Measurements from ENCODE around the gene RD3L.

DNA sequence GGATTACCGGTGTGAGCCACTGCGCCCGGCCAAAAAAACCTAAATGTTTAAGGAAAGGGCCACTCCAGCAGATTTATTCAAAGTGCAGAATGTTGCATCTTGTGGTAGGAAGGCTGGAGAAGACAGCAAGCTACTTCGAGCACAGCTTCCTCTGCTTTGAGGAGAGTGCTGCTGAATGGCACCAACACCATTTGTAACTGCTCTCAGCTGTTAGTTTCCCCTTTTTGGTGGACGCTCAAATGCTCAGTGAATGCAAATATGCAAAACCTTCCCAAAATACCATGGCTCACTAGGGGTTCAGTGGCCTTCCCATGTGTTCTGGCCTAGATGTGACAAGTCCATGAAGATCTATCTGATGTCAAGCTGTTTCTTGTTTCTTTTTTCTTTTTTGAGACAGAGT lies 17.0 kb downstream of the RD3L start:
- TF ChIP-seq, protein P1, sequence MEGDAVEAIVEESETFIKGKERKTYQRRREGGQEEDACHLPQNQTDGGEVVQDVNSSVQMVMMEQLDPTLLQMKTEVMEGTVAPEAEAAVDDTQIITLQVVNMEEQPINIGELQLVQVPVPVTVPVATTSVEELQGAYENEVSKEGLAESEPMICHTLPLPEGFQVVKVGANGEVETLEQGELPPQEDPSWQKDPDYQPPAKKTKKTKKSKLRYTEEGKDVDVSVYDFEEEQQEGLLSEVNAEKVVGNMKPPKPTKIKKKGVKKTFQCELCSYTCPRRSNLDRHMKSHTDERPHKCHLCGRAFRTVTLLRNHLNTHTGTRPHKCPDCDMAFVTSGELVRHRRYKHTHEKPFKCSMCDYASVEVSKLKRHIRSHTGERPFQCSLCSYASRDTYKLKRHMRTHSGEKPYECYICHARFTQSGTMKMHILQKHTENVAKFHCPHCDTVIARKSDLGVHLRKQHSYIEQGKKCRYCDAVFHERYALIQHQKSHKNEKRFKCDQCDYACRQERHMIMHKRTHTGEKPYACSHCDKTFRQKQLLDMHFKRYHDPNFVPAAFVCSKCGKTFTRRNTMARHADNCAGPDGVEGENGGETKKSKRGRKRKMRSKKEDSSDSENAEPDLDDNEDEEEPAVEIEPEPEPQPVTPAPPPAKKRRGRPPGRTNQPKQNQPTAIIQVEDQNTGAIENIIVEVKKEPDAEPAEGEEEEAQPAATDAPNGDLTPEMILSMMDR (IDR thresholded peaks at IDR 0.05) = no peak
- no peak for TF ChIP-seq POLR2AphosphoS5 (IDR thresholded peaks at IDR 0.05; ENCODE audit: insufficient read depth in 1 of 2, low read depth in 1 of 2)
- TF ChIP-seq POLR2A (IDR thresholded peaks at IDR 0.05) = no peak

All from vagina (tissue), 2 donors.